ENCODE measurements around the gene GPSM3.
"Not testable (repeated sequence)": the region's sequence is repeated elsewhere in the genome, so short reads cannot be mapped to it uniquely, and the experiment has no call there.

Gene GPSM3

DNA sequence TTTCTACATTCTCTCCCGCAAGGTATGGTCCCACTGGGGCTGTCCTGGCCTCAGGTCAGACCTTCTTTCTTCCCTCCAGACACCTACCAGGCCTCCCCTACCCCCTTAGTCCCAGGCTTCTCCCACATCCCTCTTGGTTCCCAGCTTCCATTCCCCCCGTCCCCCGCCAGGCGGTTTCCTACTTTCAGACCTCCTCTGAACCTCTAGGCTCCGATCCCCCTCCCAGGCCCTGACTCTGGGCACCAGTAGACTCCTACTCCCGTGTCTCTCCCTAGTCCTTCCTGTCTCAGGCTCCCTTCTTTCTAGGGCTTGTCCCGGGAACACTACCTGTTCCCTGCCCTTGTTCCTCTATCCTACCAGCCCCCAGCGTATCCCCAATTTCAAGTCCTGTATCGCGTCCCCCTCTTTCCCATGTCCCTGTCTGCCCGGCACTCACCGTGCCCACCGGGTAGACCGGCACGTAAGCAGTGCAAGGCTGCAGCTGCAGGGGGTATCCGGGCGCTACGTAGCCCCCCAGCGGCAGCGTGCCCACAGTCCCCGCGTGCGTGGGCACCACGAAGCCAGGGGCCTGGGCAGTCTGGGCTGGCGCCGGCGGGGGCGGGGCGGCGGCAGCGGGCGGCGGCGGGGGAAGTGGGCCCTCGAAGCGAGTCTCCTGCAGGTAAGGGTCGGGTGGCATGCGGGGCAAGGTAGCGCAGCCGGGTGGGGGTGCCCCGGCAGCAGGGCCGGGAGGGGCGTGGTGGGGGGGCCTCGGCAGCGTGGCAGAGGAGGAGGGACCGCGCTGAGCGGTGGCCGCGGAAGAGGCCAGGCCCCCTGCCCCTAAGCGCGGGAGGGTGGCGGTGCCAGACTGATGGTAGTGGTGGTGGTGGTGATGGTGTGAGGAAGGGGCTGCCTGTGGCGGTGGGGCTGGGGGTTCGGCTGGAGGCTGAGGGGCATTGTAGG lies 42.2 kb downstream of the GPSM3 start:
- DNase-seq (ENCODE audit: low spot score): no peak

GRCh38 chr6:32149092-32149755 lies 43.2 kb downstream of the GPSM3 start:
- no peak for DNase-seq (ENCODE audit: low spot score)

GRCh38 chr6:32148289-32149091 lies 44.0 kb downstream of the GPSM3 start:
- DNase-seq (ENCODE audit: low spot score): no peak

DNA sequence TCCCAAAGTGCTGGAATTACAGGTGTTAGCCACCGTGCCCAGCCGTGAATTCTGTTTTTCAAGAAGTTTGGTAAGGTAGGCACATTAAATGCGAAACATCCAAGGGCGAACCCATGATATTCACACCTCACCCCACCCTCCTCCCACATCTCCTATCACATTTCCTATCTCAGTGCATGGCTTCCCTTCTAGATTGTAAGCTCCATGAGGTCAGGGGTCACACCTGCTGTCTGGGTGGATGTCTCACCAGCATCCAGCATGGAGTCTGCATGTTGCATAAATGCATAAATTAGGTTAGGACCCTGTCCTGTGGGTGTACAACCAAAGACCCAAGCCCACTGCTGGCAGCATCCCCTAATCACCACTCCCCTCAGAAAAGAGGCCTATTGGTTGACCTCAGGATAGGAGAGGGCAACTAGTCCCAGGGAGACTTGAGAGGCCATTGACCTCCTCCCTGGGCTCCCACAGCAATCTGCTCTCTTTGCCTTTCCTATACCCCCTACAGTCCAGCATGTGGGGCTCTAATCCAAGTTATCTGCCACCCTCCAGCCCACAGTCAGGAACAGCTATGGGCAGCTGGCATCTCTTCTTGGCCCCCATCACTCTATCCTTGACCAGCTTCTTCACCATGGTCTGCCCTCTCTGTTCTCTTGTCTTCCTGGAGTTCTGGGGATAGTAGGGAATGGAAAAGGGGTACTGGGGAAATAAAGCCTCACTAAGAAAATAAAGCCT lies 44.9 kb downstream of the GPSM3 start:
- DNase-seq (ENCODE audit: low spot score): no peak

DNA sequence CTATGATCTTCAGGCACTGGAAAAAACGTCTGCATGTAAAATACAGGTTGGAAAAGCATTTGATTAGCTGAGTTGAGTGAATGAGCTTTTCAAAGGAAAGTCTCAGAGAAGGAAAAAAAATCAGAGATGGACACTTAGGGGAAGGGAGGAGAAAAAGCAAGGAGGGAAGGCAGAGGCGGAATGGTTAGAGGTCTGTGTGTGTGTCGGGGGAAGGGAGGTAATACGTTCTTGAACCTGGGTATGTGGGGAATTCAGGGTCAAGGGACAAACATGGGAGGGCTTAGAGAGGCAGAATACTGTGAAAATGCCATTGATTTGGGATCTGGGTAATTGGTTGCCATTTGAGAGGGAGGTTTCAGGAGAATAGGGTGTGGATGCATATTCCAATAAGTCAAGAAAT lies 45.8 kb downstream of the GPSM3 start:
- no peak for DNase-seq (ENCODE audit: low spot score)

DNA sequence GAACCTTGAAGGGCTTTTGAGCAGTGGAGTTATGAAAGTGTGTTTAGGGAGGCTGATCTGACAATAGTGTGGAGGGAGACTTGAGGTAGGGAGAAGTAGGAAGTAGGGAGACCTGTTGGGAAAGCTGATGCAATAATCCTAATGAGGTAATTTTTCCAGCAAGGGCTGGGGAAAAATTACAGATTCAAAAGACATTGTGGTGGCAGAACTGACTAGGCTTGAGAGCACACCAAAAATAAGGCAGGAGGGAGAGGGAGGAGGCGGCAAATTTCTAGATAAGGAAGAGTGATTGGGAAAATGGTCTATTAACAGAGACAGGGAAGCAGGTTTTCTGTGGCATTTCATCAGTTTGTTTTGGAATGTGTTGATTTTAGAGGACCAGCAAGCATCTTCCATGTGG lies 46.2 kb downstream of the GPSM3 start:
- no peak for DNase-seq (ENCODE audit: low spot score)

DNA sequence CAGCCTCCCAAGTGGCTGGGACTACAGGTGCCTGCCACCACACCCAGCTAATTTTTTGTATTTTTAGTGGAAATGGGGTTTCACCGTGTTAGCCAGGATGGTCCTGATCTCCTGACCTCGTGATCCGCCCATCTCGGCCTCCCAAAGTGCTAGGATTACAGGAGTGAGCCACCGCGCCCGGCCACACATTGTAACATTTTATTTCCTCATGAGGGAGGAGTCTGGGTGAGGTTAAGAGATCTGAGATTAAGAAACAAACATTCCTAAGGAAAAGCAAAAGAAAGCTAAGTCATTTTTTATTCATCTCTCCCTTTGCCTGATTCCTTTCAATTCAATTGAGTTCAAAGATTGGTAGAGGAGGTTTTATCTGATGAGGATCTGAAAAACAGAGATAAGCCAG lies 48.2 kb downstream of the GPSM3 start:
- not testable (repeated sequence) for DNase-seq (ENCODE audit: low spot score)
